Effector CD8-positive, alpha-beta T cell (primary cell): ENCODE data around the gene COPB2.
A peak's percentile ranks its signal among the peaks of the same experiment; 100 is the strongest.
"Not testable (repeated sequence)": the region's sequence is repeated elsewhere in the genome, so short reads cannot be mapped to it uniquely, and the experiment has no call there.

Experiments used
- DNase-seq: peaks from one replicate; lab custom pipeline; 2025; lab: John Stamatoyannopoulos, UW

COPB2 gene

DNA sequence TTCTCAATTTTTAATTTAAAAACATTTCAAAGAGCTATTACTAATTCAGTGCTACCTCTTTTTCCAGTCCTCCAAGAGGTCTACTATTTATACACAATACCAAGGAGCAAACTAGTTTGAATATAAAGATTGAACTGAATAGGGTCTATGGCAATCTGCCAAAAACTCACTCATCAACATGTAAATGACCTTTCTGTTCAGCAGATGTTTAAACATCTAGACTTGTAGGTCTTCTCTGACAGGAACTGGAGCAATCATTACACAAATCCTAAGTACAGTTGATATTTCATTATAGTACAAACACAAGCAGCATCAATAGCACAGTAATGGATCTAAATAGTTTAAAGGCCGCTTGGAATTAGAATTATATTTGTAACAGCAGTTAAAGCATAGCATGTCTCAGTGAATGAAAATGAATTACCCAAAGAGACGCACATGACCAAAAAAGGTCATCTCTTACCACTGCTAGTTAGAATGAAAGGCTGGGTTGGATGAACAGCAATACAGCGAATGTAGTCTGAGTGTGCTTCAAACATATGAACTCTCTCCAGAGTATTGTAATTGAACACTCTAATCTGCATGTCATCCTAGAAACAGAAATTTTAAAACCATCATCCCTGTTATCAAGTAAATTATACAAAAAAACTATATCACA, 10.7 kb downstream of the COPB2 start:
- DNase-seq: no peak

DNA sequence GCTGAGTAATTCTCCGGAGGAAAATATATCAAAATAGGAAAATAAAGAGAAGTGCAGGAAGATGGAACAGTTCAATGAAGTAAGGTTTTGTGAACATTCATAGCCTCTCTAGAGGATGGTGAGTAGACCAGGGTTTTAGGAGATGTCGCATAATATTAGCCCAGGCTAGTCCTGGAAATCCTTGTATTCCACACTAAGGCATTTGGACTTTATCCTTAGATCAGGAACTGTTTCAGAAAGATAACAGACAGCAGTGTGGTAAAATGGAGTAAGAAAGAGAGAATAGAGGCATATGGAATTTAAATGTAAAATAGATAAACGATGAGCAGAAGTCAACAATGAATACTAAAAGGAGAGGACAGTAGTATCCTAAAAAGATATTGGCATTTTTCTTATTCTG, 12.1 kb downstream of the COPB2 start:
- no peak for DNase-seq

DNA sequence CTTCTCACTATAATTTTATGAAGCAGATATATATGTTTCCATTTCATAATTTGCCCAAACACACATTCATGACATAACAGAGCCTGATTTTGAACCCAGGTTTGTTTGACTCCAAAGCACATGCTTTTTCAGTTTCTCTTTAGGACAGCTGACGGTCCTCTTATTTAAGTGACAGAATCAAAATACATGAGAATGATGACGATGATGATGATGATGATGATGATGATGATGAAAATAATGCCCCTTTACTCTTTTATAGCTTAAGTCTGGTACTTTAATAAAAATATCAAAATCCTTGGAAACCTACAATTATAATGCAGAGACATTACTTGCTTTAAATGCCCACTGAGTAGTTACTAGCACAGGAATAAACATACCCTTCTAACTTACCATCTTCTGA, 15.3 kb downstream of the COPB2 start:
- no peak for DNase-seq

DNA sequence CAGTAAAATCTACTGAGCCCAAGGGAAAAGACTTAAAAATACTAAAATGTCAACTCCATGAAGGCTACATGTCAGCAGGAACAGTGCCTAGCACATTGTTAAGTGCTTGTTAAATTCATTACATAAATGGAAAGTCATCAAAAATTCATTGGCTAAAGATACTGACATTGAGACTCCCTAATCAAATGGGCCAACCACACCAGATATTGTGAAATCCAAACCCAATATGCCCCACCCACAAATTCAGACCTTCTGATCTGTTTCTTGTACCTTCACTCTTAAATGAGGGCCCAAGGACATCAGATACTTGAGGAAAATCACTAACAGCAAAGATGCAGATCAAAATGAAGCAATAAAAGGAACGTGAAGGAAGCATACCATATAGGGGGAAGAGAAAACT, 24.9 kb downstream of the COPB2 start:
- no peak for DNase-seq

DNA sequence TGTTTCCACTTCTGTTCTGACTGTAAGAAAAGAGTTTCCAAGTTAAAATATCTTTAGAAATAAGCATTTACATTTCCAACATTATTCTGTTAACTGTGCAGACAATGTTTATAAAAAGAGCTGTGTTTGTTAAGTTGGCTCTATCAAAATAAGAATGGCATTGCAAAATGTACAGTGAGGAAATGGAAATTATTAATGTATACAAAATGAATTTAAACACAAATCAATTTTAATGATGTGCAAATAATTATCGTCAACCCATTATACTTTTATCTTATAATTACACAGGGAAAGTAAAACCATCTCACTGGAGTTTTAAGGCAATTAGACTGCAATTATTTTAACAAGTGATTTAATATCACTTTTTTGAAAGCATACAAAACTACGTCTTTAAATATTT, 28.2 kb downstream of the COPB2 start:
- no peak for DNase-seq

DNA sequence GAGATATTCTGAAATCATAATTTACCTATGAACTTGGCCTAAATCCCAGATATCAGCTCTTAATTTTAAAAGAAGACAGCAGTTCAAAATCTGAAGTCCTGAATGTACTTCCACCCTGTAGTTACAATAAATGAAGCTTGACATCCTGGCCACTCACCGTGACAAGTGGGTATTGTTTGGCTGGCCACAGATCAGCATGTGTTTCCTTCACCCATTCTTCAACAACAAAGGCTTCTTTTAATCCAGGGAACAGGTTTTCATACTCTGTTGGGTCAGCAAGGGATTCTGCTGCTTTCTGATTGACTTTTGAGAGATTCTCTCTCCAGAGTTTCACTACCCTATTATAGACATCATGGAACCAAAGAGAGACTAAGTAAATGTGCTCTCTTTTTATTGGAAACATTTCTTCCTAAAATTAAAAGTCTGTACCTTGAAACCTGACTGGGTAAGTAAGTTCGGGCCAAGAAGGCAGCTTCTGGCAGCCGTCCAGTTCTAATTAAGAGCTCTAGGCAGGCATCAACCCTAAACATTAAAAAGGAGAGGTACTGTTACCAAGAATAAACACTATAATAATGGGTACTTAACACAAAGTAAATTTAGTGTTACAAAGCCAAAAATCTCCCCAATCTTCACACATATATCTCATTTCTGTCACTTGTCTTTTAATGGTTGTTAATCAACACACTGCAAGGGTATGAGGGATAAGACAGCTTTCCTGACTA, 30.4 kb downstream of the COPB2 start:
- DNase-seq: no peak

DNA sequence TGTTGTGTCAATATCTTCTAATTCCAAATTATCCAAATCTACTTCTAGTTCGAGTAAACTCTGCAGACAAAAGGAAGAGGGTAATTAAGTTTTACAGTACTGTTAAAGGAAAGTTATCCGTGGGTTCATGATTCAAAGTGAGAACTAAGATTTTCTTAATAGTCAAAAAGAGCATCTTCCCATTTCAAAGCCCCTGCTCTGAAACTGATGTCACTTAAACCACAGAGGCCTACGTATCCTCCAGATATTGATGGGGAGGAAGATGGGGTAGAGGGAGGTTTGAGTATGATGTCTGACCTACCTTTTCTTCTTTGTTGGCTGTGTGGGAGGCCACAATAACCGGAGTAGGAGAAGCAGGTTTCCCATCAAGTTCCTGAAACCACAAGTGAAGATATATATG, 31.5 kb downstream of the COPB2 start:
- DNase-seq: no peak

DNA sequence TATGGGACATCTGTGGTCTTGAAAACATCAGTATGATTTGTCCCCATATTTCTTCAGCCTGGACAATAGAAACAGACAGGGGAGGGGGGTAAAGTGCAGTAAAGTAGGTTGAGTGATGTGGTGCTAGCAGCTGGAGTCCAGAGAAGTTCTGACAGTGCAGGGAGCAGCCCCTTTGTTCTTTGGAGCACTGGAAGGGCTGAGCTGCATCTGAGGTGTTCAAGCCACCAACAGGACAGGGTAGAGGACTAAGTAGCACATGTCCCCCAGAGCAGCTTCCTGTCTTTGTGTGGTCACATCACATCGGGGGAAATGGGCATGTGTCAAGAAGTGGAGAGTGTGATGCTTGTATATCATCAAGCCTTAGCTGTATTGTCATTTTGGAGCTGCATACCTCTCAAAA, 33.6 kb downstream of the COPB2 start:
- DNase-seq: no peak

DNA sequence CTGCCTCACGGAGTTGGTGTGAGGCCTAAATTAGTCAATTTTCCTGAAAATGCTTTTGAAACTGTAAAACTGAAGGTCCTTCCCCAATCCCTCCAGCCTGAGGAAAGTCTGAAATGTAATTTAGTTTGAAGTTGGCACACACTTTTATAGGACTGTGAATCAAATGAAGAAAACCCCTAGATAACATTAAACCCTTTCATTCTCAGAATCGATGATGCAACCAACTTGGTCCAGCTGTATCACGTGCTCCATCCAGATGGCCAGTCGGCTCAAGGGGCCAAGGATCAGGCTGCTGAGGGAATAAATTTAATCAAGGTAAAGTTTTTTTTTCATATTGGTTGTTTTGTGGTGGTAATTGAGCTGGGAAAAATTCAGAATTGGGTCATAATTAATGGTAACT, 34.0 kb downstream of the COPB2 start:
- no peak for DNase-seq

DNA sequence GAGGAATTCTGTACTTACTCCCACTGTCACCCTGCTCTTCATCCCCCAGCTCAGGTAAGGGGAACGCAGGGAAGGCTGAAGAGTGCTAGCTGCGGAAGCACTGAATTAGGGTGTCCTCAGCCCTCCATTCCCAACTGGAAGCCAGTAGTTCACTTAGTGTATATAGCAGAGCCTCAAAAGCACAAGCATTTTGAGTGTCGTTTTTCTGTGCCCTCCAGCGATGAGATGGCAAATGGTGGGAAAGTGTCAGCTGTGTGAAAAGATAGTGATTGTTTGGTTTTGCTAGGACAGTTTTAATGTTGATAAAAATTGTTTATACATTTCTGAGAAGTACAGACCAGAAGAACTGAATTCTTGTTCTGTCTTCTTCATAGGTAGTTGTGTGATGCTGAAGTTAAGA, 34.8 kb downstream of the COPB2 start:
- DNase-seq: no peak

DNA sequence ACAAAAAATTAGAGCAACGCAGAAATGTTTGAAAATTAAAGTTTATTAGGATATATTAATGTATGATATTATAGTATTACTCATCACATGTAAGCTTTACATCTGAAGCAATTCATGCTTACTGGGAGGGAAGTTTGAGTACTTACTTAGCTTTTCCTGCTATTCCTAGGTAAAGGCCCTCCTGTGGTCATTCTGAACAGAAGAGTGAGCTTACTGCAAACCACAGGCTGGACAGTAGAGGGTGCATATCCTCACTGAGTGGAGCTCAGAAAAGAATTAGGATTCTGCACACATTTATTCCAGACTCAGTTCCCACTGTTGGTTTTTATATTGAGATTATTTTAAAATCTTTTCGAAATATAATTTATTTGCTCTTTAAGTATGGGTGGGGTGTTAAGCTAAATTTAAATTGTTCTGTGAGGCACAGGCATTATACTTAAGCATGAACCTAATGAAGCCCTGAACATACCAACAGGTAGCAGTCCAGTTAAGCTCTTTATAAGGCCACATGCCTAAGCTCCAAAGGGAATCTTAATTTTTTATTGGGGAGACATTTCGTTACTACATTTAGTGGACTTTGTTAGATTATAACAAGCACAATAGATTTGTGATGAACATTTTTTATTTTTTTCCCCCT, 35.4 kb downstream of the COPB2 start:
- no peak for DNase-seq

DNA sequence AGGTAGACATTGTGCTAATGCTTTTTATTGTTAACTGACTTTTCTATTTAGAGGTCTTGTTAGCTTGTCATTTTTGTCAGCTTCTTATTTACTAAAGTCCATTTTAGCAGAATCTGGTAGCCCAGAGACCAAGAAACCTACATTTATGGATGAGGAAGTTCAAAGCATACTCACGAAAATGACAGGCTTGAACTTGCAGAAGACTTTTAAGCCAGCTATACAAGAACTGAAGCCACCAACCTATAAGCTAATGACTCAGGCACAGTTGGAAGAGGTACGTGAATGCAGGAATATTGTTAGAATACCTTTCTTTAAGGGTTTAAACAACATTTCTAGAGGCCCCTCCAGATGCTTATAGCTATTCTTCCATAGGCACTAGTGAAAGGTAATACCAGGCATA, 42.7 kb downstream of the COPB2 start:
- no peak for DNase-seq

DNA sequence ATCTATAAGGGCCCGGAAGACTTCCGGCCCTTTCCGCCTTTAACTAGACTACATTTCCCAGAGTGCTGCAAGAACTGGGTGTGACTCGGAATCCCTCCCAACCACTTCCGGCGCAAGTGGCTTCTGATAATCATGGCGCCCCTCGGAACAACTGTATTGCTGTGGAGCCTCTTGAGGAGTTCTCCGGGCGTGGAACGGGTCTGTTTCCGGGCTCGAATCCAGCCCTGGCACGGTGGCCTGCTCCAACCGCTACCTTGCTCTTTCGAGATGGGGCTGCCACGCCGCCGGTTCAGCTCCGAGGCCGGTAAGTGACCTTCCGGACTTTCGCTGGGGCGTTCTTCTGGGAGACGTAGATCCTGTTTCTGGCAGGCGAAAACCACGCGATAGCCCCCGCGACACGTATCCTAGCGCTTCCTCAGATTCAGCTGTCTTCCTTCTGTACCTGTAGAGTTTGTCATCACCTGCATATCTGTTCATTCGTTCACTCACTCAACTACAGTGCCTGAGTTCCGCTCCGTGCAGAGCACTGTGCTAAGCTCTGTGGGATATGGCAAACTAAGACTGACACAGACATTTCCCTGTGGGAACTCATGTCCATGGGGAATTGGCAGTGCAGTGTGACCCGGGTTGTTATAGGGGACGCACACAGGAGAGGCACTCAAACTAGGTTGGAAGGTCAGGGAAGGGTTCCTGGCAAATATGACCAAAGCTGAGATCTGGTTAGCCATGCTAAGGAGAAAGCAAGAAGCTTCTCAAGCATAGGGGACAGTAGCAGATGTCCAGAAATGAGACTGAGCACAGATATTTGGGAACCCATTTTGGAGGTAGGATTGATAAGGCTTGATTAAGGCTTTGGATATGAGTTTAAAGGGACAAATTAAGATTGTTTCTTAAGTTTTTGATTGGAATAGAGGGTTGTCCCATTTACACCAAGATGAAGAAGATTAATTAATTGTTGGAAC, 45.3 kb downstream of the COPB2 start, which contains the start of gene MRPS22:
Gene MRPS22, plus strand, starts transcription at position 126 of the 962 bp plus-strand sequence. Its CDS starts 7 bp downstream, at position 133.
- DNase-seq: peak; percentile 69

DNA sequence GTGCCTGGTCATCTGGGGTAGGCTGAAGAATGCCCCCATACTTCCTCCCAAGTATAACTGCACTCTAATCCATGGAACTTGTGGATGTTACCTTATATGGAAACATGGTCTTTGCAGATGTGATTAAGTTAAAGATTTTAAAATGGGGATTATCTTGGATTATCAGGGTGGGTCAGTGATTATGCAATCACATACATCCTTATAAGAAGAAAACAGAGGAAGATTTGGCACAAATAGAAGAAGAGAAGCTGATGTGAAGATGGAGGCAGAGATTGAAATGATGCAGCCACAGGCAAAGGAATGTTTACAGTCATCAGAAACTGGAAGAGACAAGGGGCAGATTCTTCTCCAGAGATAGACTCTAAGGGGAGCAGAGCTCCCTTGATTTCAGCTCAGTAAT, 47.4 kb downstream of the COPB2 start:
- no peak for DNase-seq

DNA sequence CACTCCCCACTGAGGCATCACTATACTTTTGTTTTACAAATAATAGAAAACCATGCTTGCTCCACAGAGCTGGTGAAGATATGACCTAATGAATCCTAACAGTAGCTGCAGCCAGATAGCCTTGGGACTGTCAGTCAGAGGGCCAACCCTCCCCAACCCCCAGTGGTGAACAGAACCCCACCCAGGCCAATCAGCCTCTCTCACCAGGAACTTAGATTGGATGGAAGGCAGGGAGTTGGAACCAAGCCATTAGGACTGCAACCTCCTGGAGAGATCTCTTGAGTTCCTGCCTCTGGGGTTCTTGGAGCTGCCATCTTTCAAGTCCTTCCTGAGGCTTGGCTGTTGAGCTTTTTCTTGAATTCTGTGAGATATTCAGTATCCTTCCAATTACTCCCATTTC, 48.7 kb downstream of the COPB2 start:
- DNase-seq: no peak

DNA sequence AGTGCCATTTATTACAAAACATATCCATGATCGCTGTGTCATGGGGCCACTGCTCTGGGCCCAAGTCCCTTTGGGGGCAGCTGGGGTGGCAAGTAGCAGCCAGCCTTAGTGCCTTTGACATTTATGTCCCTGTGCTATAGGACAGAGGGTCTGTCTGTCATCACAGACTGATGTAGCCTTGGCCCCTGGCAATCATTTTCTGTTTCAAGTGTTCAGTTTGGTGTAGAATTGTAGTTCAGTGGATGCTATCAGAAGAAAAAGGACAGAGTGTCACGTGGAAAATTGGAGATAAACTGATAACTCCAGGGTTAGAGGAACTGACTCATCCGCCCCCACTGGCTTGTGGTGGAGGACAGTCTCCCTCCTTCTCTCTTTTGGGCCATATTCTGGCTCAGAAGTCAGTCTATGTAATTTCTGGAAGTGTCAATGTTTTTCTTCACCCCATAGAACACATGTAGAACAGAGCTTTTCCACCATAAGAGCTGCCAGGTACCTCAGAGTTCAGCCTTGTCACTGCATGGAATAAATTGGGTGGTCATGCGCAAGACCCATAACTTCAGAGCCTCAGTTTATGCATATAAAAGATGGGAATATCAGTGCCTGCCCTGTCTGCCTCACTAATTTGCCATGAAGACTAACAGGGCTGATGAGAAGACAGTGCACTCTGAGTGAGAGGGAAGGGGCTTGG, 50.1 kb downstream of the COPB2 start:
- no peak for DNase-seq

DNA sequence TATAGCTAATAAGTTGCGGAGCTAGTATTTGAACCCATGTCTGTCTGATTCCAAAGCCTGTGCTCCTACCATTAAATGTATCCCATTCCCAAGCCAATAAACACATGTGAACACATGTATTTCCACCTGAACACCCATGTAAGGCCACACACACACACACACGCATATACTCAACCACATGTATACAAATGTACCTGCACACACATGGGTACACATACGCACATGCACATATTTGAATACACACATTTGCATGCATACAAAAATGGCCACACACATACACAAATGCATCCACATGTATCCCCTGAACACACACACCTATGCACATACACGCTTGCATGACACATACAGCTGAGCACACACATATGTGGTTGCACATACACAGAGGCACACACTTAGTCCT, 51.0 kb downstream of the COPB2 start:
- DNase-seq: no peak

DNA sequence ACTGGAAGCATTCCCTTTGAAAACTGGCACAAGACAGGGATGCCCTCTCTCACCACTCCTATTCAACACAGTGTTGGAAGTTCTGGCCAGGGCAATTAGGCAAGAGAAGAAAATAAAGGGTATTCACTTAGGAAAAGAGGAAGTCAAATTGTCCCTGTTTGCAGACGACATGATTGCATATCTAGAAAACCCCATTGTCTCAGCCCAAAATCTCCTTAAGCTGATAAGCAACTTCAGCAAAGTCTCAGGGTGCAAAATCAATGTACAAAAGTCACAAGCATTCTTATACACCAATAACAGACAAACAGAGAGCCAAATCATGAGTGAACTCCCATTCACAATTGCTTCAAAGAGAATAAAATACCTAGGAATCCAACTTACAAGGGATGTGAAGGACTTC, 54.8 kb downstream of the COPB2 start:
- DNase-seq: not testable (repeated sequence)

DNA sequence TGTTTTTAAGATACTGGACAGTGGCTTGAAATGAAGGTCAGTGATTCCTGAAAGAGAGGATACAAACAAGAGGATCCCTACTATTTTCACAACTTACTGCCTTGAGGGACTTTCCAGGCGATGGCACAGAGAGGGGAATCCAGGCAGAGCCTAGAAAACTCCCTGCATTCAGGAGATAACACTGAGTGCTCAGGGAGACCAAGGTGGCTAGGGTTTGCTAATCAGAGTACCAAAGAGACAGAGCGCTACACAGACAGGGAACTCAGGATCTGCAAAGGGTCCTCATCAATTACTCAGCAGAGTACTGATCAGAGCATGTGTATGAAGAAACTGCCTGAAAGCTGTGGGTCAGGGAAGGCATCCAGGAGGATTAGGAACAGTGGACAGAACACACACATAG, 57.4 kb downstream of the COPB2 start:
- DNase-seq: no peak

DNA sequence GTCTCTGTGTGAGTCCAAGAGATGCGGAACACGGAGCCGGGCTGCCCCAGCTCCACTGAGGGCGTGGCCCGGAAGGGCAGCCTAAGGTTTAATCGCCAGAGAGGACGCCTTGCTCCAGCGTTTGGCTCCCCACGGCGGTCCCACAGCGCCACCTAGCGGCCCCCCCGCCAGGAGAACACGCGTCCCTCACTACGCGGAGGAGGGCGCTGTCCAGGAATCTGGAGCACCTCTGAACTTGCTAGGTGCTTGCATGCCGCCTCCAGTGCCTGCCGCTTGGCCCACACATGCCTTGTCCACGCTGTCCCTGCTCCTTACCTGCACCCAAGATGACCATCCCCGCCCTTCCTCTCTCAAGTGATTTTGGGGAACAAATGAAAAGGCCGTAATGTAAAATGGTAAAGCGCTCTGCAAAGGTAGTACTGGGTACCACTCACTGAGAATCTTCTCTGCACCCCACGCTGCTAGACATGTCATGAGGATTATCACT, 60.0 kb downstream of the COPB2 start:
- peak; percentile 79 for DNase-seq

DNA sequence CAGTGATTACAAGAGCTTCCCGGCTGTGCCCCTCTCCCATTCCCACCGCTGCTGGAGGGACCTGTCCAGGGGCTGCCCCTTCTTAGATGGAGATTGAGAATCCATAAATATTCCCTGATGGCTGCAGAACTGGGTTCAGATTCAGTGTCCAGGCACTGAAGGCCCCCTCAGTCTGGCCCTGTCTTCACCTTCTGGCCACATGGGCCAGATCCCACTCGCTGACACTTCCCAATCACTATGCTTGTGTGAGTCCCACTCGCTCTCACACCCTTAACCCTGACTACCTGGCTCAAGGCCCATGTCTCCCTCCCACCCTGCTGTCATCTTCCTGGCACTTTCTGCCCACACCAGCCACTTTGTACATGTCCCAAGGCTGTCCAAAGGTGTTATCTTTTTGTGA, 61.1 kb downstream of the COPB2 start:
- DNase-seq: no peak
